ENCODE data around the gene DENND10.
"Not testable (repeated sequence)": the region's sequence is repeated elsewhere in the genome, so short reads cannot be mapped to it uniquely, and the experiment has no call there.

The DENND10 gene

GRCh38 chr10:119098576-119098975 is 5.3 kb upstream of the DENND10 start:
- no peak for DNase-seq (ENCODE audit: low spot score)

GRCh38 chr10:119100434-119101238 is 3.3 kb upstream of the DENND10 start:
- no peak for DNase-seq (ENCODE audit: low spot score)

- DNase-seq (ENCODE audit: low spot score), result no peak
Observed at GRCh38 chr10:119101366-119102098, 2.4 kb upstream of the DENND10 start.

- DNase-seq (ENCODE audit: low spot score), result no peak
Observed at GRCh38 chr10:119103241-119103902, 541 bp upstream of the DENND10 start.

GRCh38 chr10:119104654-119105015 is 722 bp downstream of the DENND10 start:
- peak; percentile 68 for DNase-seq (ENCODE audit: low spot score)

GRCh38 chr10:119105155-119105554 is 1.2 kb downstream of the DENND10 start:
- no peak for DNase-seq (ENCODE audit: low spot score)

GRCh38 chr10:119105899-119106298 is 2.0 kb downstream of the DENND10 start:
- DNase-seq (ENCODE audit: low spot score), result not testable (repeated sequence)

- not testable (repeated sequence) for DNase-seq (ENCODE audit: low spot score)
Observed at GRCh38 chr10:119107106-119107505, 3.2 kb downstream of the DENND10 start.

- DNase-seq (ENCODE audit: low spot score), result not testable (repeated sequence)
Observed at GRCh38 chr10:119107771-119108170, 3.9 kb downstream of the DENND10 start.

GRCh38 chr10:119112056-119112455 is 8.1 kb downstream of the DENND10 start:
- no peak for DNase-seq (ENCODE audit: low spot score)

GRCh38 chr10:119113751-119114732 is 10.1 kb downstream of the DENND10 start:
- no peak for DNase-seq (ENCODE audit: low spot score)

GRCh38 chr10:119115926-119116325 is 12.0 kb downstream of the DENND10 start:
- no peak for DNase-seq (ENCODE audit: low spot score)

- no peak for DNase-seq (ENCODE audit: low spot score)
Observed at GRCh38 chr10:119116326-119116951, 12.5 kb downstream of the DENND10 start.

GRCh38 chr10:119118231-119118630 is 14.3 kb downstream of the DENND10 start:
- DNase-seq (ENCODE audit: low spot score), result no peak

- DNase-seq (ENCODE audit: low spot score), result no peak
Observed at GRCh38 chr10:119119400-119119799, 15.5 kb downstream of the DENND10 start.

- DNase-seq (ENCODE audit: low spot score), result no peak
Observed at GRCh38 chr10:119120413-119120867, 16.5 kb downstream of the DENND10 start.

- DNase-seq (ENCODE audit: low spot score), result no peak
Observed at GRCh38 chr10:119120875-119121274, 17.0 kb downstream of the DENND10 start.

GRCh38 chr10:119125942-119126341 is 22.0 kb downstream of the DENND10 start:
- no peak for DNase-seq (ENCODE audit: low spot score)

- no peak for DNase-seq (ENCODE audit: low spot score)
Observed at GRCh38 chr10:119129721-119130120, 25.8 kb downstream of the DENND10 start.

GRCh38 chr10:119131512-119132240 is 27.8 kb downstream of the DENND10 start:
- no peak for DNase-seq (ENCODE audit: low spot score)
